Naive thymus-derived CD8-positive, alpha-beta T cell (primary cell): ENCODE results near the gene C1orf159. TPM values are rescaled to one million over a fixed set of nuclear protein-coding genes. Genes with fewer than 3 reads are reported as not detected.

ENCODE experiments used
- ATAC-seq, 2 donors: fragments of 150-1000 bp; cut with Tn5 transposase in 1 of 2; sonication (Bioruptor Pico), chemical (Tn5 transposase) in 1 of 2; 1 replicate in 1 of 2; 2 replicates in 1 of 2; pipeline ENCODE4 v1.10.0; 2021; ENCODE audit warnings: mild to moderate bottlenecking in 2 of 2, moderate library complexity in 2 of 2
- POLR2A ChIA-PET: fragments of 350-600 bp; sonication (Branson Sonifier 250); formaldehyde crosslinking; loops from one replicate; lab custom pipeline; 2021; ENCODE audit warnings: antibody characterized with exemption; lab: Charles Lee
- DNase-seq, 10 donors: peaks; one replicate each; pipeline versions ENCODE4 v3.0.0 to v3.0.0-alpha.2; 2020 to 2022
- H3K27ac Mint-ChIP-seq, 10 donors: one replicate each; pipeline ENCODE4 v1.8.0; 2020 to 2022; ENCODE audit warnings: mild to moderate bottlenecking in 10 of 10, mixed read lengths in 10 of 10, moderate library complexity in 4 of 10, inconsistent platforms in 1 of 10
- H3K27me3 Mint-ChIP-seq, 5 donors: one replicate each; pipeline ENCODE4 v1.8.0; 2021 to 2022; ENCODE audit warnings: mixed read lengths in 5 of 5
- H3K36me3 Mint-ChIP-seq, 3 donors: one replicate each; pipeline ENCODE4 v1.8.0; 2020 to 2022; ENCODE audit warnings: mixed read lengths in 3 of 3, mild to moderate bottlenecking in 2 of 3, inconsistent platforms in 1 of 3
- H3K4me1 Mint-ChIP-seq, 4 donors: one replicate each; pipeline ENCODE4 v1.8.0; 2021 to 2022; ENCODE audit warnings: mixed read lengths in 4 of 4
- H3K4me3 Mint-ChIP-seq, 10 donors: one replicate each; pipeline ENCODE4 v1.8.0; 2020 to 2022; ENCODE audit warnings: mild to moderate bottlenecking in 10 of 10, mixed read lengths in 10 of 10, moderate library complexity in 6 of 10, inconsistent platforms in 1 of 10
- H3K9me3 Mint-ChIP-seq, 9 donors: one replicate each; pipeline ENCODE4 v1.8.0; 2020 to 2022; ENCODE audit warnings: mixed read lengths in 9 of 9, mild to moderate bottlenecking in 3 of 9, inconsistent platforms in 1 of 9, moderate library complexity in 1 of 9
- polyA plus RNA-seq, 3 donors: library from polyadenylated mRNA; unstranded; fragments of 300-500 nt; fragmentation: Illumina TruSeq; gene quantifications; one replicate each; pipeline ENCODE4 v1.2.3, GENCODE V29; 2021
- total RNA-seq, 8 experiments: library from RNA in 2 of 8; stranded (reverse) in 2 of 8; gene quantifications; one replicate each; pipeline ENCODE4 v1.2.3 and lab custom pipeline; 2021 to 2026

Gene C1orf159
- total and polyA plus RNA-seq, 5 experiments from 2014 or later = 3.2 to 26.5 (median 10.7) TPM

- H3K9me3 Mint-ChIP-seq = peaks cover 0 to 4% (median 0%) of the 10 kb centered on the region in 9 donors
- POLR2A ChIA-PET = no interaction called here
- peaks cover 0 to 3% (median 0%) of the 10 kb centered on the region in 5 donors for H3K27me3 Mint-ChIP-seq
- H3K4me3 Mint-ChIP-seq = peak overlapping the region in 3 of 10 donors; percentile 12 to 33 (median 14)
- no peak overlapping the region for H3K27ac Mint-ChIP-seq
- no peak for DNase-seq
- no peak for ATAC-seq
- H3K4me1 Mint-ChIP-seq = peaks cover 4 to 29% (median 14%) of the 10 kb centered on the region in 4 donors
- H3K36me3 Mint-ChIP-seq = no peaks in the 10 kb centered on the region
Observed at GRCh38 chr1:1119272-1119890, 3.5 kb upstream of the C1orf159 start.

DNA sequence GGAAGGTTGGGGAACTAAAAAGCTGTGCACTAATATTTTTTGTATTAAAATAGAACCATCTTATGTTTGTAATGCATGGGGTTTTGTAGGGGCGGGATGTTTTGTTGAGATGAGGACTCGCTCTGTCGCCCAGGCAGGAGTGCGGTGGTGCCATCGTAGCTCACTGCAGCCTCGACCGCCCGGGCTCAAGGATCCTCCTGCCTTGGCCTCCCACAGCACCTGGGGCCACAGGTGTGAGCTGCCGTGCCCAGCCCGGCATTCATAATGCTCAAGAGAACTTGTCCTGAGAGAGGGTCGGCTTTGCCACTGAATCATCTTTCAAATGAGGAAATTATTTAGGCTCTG lies 3.0 kb upstream of the C1orf159 start:
- H3K27me3 Mint-ChIP-seq = peaks cover 0 to 3% (median 0%) of the 10 kb centered on the region in 5 donors
- no peak overlapping the region for H3K27ac Mint-ChIP-seq
- peaks cover 4 to 27% (median 13%) of the 10 kb centered on the region in 4 donors for H3K4me1 Mint-ChIP-seq
- POLR2A ChIA-PET = interaction anchor here (0.9 kb wide), 1 partner anchor 152 kb away, joined by 3 read pairs; no protein-coding TSS in a partner anchor
- ATAC-seq = no peak
- peaks cover 0 to 2% (median 0%) of the 10 kb centered on the region in 3 donors for H3K36me3 Mint-ChIP-seq
- DNase-seq = no peak
- H3K9me3 Mint-ChIP-seq = peaks cover 0 to 6% (median 0%) of the 10 kb centered on the region in 9 donors
- peak overlapping the region in 3 of 10 donors; percentile 12 to 30 (median 27) for H3K4me3 Mint-ChIP-seq

DNA sequence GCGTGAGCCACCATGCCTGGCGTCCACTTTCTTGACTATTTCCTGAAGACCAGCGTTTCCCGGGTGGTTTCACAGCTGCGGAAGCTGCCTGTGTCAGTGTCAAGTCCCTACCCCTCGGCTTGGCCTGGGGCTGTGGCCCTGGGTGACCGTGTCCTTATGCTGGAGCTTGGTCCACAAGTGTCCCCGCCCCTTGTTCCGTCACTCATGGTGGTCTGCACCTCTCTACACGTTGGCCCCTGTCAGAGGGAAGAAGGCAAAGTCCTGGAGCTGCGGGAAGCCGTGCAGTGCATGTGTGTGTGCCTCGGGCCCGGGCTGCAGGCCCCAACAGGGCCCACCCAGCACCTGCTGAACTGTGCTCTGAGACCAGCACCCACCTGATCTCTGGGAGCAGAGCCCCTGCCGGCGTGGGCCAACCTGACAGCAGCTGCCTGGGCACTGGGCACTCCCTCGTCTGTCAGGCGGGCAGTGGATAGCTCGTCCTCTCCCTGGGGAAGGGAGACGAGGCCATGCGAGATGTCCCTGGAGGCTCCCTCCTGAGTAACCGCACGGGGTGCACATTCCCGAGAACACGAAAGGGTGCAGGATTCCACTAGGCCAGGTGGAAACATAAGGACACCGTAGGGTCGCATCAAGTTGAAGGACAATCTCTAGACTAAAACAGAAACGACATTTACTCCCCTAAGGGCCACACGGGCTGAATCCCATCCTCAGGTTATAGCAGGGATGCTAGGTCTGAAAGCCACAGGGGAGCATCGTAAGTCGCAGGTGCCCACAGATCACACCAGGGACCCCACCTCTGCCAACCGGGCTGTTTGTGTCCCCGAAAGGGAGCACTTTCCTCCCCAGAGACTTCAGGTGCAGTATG lies 2.4 kb upstream of the C1orf159 start:
- DNase-seq (no peak), ATAC-seq (no peak)
- Mint-ChIP-seq H3K9me3 (peaks cover 0 to 8% (median 0%) of the 10 kb centered on the region in 9 donors), H3K27me3 (peaks cover 0 to 3% (median 0%) of the 10 kb centered on the region in 5 donors), H3K27ac (peak overlapping the region in 1 of 10 donors; percentile 34), H3K4me1 (peaks cover 4 to 25% (median 8%) of the 10 kb centered on the region in 4 donors), H3K4me3 (peak overlapping the region in 5 of 10 donors; percentile 6 to 91 (median 57)), H3K36me3 (peaks cover 2 to 7% (median 4%) of the 10 kb centered on the region in 3 donors)
- POLR2A ChIA-PET = interaction anchor here (0.9 to 1.1 kb wide), 2 partner anchors 133 to 153 kb away, joined by 3 to 4 read pairs; no protein-coding TSS in a partner anchor

- ATAC-seq (no peak), DNase-seq (no peak)
- H3K27ac Mint-ChIP-seq = peak overlapping the region in 1 of 10 donors; percentile 20
- peak overlapping the region; percentile 28 to 91 (median 63) for H3K4me3 Mint-ChIP-seq
- POLR2A ChIA-PET = interaction anchor here (0.8 to 1.1 kb wide), 2 partner anchors 133 to 282 kb away, joined by 3 to 4 read pairs; no protein-coding TSS in a partner anchor
- peaks cover 0 to 3% (median 0%) of the 10 kb centered on the region in 5 donors for H3K27me3 Mint-ChIP-seq
- peaks cover 0 to 12% (median 0%) of the 10 kb centered on the region in 9 donors for H3K9me3 Mint-ChIP-seq
- H3K36me3 Mint-ChIP-seq = peaks cover 4 to 15% (median 9%) of the 10 kb centered on the region in 3 donors
- peaks cover 6 to 20% (median 10%) of the 10 kb centered on the region in 4 donors for H3K4me1 Mint-ChIP-seq
Observed at GRCh38 chr1:1117469-1117831, 1.6 kb upstream of the C1orf159 start.

DNA sequence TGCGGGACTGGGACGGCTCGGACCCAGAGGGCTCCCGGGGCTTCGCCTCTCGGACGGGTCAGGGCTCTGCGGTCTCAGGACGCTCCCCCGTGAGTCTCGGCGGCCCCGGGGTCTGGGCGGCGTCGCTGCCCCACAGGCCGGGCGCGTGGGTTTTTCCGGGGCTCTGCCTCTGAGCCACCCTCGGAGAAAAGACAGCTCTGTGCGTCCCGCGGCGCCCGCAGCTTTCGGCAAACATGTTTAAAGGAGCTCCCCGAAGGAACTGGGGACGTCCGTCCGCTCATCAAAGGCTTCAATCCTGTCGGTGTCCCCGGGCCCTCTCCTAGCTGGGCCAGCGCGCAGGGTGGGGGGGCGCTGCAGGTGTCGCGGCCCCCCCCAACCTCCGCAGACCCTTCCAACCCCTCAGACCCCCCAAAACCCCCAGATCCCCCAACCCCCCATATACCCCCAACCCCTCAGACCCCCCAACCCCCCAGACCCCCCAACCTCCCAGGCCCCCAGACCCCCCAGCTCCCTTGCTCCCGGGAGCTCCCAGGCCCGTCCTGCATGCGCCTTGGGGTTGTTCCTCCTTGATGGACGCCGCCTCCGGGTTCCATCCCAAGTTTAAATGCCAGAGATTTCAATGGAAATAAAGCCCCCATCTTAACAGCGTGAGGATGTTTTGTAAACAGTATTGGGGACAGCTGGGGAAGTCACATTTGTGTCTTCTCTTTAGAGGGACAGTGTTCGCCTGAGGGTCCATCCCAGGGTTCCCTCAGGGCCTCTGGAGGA lies 996 bp upstream of the C1orf159 start:
- Mint-ChIP-seq H3K36me3 (peaks cover 4 to 19% (median 13%) of the 10 kb centered on the region in 3 donors), H3K4me3 (peak overlapping the region; percentile 50 to 91 (median 63)), H3K4me1 (peaks cover 6 to 20% (median 13%) of the 10 kb centered on the region in 4 donors), H3K27ac (peak overlapping the region in 2 of 10 donors; percentile 15 to 34), H3K9me3 (peaks cover 0 to 16% (median 0%) of the 10 kb centered on the region in 9 donors), H3K27me3 (peaks cover 0 to 3% (median 0%) of the 10 kb centered on the region in 5 donors)
- DNase-seq = peak in 9 of 10 donors; percentile 24 to 49 (median 36)
- ATAC-seq = peak; percentile 5 to 12
- POLR2A ChIA-PET = interaction anchor here (0.7 to 1.8 kb wide), 8 partner anchors 8 to 283 kb away, joined by 3 to 6 read pairs (median 4); partner anchors contain the start of genes AURKAIP1 and ISG15

DNA sequence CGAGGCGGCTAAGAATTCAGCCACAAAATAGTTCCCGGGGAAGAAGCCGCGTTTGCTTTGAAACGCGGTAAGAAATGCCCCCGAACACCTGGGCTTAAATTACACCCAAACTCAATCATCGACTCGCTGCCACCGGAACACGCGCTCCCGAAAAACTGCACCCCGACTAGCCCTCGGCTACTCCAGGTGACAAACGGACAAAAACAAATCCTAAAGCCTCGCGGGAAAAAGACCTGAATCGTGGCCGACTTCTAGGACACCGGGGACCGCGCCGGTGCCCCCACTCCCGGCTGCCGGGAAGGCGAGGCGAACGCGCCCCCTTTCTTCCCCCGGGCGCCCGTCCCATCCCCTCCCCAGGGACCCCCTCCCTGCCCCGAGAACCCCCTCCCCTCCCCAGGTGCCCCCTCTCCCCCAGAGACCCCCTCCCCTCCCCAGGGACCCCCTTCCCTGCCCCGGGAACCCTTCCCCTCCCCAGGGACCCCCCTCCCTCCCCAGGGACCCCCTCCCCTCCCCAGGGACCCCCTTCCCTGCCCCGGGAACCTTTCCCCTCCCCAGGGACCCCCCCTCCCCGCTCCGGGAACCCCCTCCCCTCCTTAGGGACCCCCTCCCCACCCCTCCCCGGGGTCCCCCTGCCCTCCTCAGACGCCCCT lies 628 bp downstream of the C1orf159 start:
- peaks cover 6 to 20% (median 13%) of the 10 kb centered on the region in 4 donors for H3K4me1 Mint-ChIP-seq
- H3K27me3 Mint-ChIP-seq = peaks cover 0 to 3% (median 0%) of the 10 kb centered on the region in 5 donors
- peaks cover 0 to 16% (median 0%) of the 10 kb centered on the region in 9 donors for H3K9me3 Mint-ChIP-seq
- ATAC-seq = no peak
- POLR2A ChIA-PET = interaction anchor here (0.6 to 1.8 kb wide), 7 partner anchors 9 to 260 kb away, joined by 3 to 6 read pairs (median 3); partner anchors contain the start of genes AURKAIP1 and ISG15
- no peak for DNase-seq
- H3K27ac Mint-ChIP-seq = peak overlapping the region in 8 of 10 donors; percentile 19 to 91 (median 70)
- peak overlapping the region; percentile 76 to 95 (median 84) for H3K4me3 Mint-ChIP-seq
- H3K36me3 Mint-ChIP-seq = peaks cover 4 to 19% (median 13%) of the 10 kb centered on the region in 3 donors

DNA sequence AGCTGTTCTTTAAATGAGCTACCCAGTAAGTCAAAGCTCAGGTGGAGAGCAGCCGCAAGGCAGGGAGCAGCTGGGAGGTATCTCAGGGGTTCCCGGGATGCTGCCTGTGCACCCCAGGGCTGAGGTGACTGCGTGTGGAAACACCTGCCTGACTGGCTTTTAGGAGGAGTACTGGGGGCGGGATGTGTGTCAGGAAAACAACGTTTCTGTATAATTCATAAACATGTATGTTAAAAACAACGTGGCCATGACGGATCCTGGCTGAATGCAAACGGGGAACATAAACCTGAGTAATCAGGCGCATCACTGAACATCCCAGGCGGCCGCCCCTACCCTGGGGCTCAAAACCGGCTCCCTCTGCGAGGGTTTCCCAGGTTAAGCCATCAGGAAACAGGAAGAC lies 1.5 kb downstream of the C1orf159 start:
- Mint-ChIP-seq H3K27ac (peak overlapping the region in 6 of 10 donors; percentile 40 to 84 (median 55)), H3K27me3 (peaks cover 0 to 3% (median 0%) of the 10 kb centered on the region in 5 donors), H3K4me3 (peak overlapping the region; percentile 68 to 91 (median 84)), H3K9me3 (peaks cover 0 to 16% (median 0%) of the 10 kb centered on the region in 9 donors), H3K4me1 (peaks cover 10 to 21% (median 15%) of the 10 kb centered on the region in 4 donors), H3K36me3 (peaks cover 4 to 19% (median 13%) of the 10 kb centered on the region in 3 donors)
- POLR2A ChIA-PET = interaction anchor here (0.7 kb wide), 2 partner anchors 44 to 134 kb away, joined by 5 to 6 read pairs; no protein-coding TSS in a partner anchor
- ATAC-seq (no peak), DNase-seq (no peak)

GRCh38 chr1:1112237-1112985 lies 3.5 kb downstream of the C1orf159 start:
- peaks cover 0 to 16% (median 0%) of the 10 kb centered on the region in 9 donors for H3K9me3 Mint-ChIP-seq
- POLR2A ChIA-PET = no interaction called here
- DNase-seq = peak in 1 of 10 donors; percentile 40

DNA sequence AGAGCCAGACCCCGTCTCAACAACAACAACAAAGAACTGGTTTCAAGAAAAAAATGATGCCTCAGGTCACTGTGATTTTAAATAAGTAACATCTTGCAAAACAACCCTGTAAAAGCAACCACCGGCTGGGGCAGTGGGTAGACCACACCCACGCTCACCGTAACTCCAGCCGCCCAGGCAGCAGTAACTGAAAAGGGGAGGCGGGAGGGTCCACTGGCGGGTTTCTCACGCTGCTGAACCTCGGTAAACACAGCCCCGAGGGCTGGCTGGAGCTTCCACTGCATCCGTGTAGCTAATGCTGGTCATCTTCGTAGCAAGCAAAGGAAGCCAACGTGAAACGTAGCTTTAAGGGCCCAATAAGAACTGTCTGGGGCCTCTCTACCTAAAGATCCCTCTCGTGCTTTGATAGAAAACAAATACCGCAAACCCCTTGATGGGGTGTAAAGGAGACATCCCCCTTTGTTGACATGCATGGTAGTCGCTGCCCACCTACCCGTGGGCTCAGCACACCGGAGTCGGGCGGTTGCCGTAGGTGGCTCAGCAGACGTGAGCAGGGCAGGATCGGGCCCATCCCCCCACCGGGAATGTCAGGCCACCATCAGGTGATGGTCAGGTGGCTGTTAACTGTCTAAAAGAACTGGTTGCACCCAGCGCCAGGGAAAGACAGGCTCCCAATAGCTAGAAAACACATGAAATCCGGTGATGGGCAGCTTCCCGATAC lies 4.2 kb downstream of the C1orf159 start:
- no peaks in the 10 kb centered on the region for H3K27me3 Mint-ChIP-seq
- peaks cover 12 to 27% (median 19%) of the 10 kb centered on the region in 4 donors for H3K4me1 Mint-ChIP-seq
- DNase-seq (peak in 1 of 10 donors; percentile 49), ATAC-seq (no peak)
- H3K4me3 Mint-ChIP-seq = peak overlapping the region in 1 of 10 donors; percentile 69
- peaks cover 4 to 19% (median 13%) of the 10 kb centered on the region in 3 donors for H3K36me3 Mint-ChIP-seq
- peaks cover 0 to 16% (median 0%) of the 10 kb centered on the region in 9 donors for H3K9me3 Mint-ChIP-seq
- POLR2A ChIA-PET = no interaction called here
- H3K27ac Mint-ChIP-seq = peak overlapping the region in 2 of 10 donors; percentile 19 to 24

More at GRCh38 chr1:1112237-1112985, 3.5 kb downstream of the C1orf159 start:
- no peaks in the 10 kb centered on the region for H3K27me3 Mint-ChIP-seq
- H3K36me3 Mint-ChIP-seq = peaks cover 4 to 19% (median 13%) of the 10 kb centered on the region in 3 donors
- H3K4me1 Mint-ChIP-seq = peaks cover 14 to 28% (median 18%) of the 10 kb centered on the region in 4 donors
- peak overlapping the region in 4 of 10 donors; percentile 19 to 77 (median 70) for H3K27ac Mint-ChIP-seq
- no peak for ATAC-seq
- H3K4me3 Mint-ChIP-seq = peak overlapping the region in 3 of 10 donors; percentile 11 to 69 (median 40)

- Mint-ChIP-seq H3K27me3 (no peaks in the 10 kb centered on the region), H3K9me3 (peaks cover 0 to 15% (median 0%) of the 10 kb centered on the region in 9 donors), H3K4me1 (peaks cover 11 to 32% (median 20%) of the 10 kb centered on the region in 4 donors), H3K4me3 (no peak overlapping the region), H3K27ac (no peak overlapping the region), H3K36me3 (peaks cover 4 to 19% (median 13%) of the 10 kb centered on the region in 3 donors)
- POLR2A ChIA-PET = no interaction called here
- ATAC-seq (no peak), DNase-seq (peak in 1 of 10 donors; percentile 52)
Observed at GRCh38 chr1:1110561-1110971, 5.3 kb downstream of the C1orf159 start.
